COLO668 (cell line): ENCODE results near the gene GSTO2.

Experiments used
- DNase-seq: peaks from one replicate; lab custom pipeline; 2025; ENCODE audit not compliant: unreplicated experiment; lab: John Stamatoyannopoulos, UW

Gene GSTO2

DNA sequence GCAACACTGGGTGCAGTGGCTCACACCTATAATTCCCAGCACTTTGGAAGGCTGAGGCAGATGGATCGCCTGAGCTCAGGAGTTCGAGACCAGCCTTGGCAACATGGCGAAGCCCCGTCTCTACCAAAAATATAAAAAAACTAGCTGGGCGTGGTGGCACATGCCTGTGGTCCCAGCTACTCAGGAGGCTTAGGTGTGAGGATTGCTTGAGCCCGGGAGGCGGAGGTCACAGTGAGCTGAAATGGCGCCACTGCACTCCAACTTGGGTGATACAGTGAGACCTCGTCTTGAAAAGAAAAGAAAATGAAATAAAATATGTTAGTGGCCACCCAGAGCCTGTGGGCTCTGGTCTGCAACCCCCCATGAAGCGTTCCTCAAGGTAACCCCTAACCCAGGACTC, 55.9 kb downstream of the GSTO2 start:
- DNase-seq, result no peak

DNA sequence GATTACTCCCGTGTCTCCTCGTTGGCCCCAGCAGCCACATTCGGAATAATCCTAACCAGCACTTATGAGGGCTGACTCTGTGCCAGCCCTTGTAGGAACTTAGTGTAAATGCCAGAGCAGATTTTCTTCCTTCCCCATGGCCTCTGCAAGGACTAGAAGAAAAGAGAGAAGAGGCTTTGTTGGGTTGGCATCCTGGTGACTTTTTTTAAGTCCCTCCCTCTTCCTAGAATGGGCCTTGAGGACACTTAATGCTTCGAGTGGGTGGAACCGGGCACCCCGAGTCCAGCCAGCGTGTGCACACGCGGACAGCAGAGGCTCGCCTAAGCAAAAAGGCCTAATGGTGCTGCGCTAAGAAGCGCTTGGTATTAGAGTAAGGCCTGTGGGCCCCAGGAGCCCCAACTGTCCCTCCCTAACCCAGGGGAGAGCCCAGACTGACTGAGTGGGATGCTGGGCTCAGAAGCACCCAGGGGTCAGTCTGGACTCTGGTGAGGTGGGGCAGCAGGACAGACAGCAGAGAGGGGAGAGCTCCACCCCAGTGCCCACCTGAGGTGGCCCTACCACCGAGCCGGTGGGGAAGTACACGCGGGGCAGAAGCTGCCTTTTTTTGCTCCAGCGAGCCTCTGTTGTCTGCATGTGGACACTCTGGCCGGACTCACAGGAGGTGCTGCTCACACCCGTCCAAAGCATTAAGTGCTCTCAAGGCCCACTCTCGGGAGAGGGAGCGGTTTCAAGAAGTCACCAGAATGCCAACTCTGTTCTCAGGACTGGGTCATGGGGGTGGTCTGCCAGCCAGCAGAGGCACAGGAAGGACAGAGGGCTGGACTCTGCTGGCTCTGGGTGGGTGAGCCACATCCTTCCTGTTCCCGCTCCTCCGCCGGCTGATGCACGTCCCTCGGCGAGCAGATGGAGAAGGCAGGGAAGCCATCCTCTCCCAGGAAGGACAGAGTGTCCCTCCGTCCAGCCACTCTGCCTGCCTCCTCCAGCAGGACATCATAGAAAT, 56.8 kb downstream of the GSTO2 start:
- DNase-seq, result no peak

DNA sequence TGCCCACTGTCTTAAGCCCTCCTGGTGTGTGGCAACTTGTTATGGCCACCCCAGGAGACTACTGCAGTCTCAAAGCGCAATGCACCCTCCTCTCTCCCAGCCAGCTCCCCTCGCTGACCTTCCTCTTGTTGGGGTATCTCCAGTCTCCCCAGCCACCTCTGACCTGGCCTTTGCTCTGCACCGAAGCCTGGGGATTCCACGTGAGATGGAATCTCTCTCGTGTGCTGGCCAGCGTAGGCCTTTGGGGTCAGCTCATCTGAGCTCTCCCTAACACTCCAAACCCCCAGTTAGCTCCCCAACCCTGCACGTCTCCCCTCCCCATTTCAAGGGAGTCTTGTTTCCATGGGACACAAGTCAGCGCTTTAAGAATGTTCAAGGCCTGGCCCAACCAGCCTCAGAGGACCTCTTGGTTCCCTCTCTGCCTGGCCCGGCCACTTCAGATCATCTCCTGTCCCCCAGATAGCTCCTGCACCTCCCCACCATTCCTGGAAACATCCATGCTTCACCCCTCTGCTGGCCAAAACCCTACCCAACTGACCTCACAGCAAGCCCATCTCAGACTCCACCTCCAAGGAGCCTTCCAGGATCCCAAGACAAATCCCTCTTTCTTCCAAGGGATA, 58.1 kb downstream of the GSTO2 start:
- no peak for DNase-seq

DNA sequence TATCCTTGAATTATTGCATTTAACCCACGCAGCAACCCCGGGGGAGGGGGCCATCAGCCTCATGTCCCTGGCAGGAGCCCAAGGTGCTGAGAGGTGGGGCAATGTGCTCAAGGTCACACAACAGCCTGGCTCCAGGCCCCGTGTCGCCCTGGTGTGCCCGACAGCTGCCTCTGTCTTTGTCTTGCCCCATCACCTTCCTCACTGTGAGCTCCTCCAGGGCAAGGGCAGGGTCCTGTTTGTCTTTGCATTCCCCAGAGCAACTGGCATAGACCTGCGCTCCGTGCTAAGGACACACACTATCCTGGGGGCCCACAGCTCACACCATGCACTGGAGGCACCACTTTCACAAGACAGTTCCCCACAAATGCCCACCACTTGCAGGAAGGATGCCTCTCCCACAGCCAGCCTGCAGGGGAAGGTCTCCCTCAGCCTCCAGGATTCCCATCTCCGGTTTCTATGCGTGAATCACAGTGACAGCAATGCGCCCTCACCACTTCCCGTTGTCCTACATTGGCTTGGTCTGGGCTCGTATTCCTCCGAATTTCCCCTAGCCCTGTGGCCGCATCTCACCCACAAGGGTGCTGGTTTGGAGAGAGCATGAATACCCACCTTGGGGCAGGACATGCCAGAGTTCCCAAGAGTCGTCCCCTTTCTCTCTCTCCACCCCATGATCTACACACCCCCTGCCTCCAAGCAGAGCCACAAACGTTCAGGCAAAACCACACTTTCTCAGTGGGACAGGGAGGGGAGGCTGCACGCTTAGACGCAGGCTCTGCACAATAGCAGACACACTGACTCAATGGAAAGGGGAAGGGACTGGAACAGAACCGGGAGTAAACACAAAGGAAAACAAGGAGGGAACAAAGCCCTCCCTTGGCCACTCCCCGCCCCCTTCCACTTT, 59.0 kb downstream of the GSTO2 start:
- no peak for DNase-seq

DNA sequence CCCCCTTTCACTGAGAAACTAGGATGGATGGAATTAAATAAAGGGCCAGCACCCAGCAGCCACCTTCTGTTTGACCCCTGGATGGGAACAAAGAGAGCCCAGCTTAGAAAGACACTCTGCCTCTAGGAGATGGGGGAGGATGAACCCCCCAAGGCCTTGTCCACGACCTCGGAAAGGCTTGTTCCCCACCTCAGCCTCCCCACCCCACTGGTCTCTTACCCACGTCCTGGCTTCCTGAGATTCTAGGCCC, 59.6 kb downstream of the GSTO2 start:
- no peak for DNase-seq

DNA sequence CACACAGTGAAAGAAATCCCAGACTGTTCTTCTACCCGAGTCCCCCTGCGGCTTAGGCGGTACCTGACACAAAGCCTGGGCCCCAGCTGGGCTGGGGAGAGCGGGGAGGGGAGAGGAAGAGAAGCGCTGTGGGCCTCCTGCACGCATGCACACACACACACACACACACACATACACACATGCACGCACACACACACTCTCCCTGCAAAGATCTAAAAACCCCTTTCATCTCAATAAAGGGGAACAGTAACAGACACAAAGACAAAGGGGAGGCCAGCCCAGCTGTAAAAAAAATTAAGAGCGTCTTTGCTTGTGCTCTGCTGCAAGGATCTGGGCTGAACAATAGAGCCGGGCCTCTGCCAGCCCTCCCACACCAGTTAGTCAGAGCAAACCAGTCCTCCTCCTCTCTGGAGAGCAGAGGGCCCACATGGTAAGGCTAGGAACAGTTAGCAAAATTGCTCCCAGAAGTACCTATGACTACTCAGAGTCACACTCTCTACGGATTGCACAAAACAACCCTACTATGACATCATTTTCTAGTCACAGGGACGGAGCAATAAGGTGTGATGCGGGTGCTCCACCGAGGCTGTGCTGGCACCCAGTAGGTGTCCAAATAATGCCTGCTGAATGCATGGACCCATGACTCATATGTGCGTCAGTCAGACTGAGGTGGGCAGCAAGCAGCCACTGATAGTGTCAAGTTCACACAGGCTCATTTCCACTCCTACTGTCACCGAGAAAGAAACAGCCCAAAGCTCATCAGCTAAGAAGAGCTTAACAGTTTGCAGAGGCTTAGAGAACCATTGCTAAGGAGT, 60.1 kb downstream of the GSTO2 start:
- no peak for DNase-seq

DNA sequence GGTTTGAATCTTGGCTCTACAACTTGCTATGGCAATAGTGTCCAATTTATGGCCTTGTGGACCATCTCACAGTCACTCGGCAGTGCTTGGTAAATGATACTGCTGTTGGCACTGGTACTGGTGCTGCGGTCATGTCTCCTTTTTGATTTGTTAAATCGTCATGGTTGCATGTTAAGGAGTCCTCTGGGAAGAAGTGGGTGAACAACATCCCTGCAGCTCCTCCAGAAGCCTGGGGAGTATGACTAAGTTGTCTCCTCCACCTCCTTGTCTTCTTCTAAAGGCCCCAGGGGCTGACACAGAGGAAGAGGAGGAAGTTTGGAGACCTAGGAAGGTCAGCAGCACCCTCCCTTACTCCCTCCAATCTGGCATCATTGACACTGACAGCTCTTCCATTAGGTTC, 60.8 kb downstream of the GSTO2 start:
- DNase-seq, result no peak

DNA sequence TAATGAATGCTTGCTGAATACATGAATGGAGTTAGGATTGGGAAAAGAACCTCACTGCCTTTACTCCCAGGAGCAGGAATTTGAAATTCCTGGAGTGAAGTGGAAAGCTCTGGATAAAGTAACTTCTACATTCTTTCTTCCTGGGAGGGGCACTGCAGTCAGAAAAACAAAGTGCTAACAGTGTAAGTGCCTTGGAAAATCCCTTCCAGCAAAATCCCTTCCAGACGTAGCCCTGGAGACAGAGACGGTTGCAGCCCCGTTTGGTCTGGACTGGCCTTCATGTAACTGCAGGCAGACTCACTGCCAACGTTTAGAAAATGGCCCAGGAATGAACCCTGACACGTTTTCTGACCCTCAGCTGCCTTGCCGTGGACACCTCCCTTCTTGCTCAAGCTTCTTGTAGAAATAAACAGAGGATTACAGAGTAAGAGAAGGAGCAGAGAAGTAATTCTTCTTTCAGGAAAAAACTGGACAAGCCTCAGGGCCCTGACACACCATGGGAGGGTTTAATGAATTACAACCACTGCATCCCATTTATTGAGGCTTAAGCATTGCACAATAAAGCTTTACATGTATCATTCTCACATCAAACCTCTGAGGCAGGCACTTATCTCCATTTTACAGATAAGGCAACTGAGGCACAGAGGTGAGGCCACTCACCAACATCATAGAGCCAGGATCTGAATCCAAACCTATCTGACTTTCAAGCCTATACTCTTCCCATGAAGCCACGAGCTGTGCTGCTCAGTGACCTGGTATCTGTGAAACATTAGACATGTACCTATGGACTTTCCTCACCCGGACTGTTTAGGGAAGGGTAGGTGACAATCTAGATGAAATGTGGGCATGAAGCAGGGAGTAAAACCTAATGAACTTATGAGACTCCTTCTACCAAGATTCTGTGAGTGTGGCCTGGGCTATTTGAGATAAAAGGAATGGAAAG, 61.5 kb downstream of the GSTO2 start:
- DNase-seq, result no peak

DNA sequence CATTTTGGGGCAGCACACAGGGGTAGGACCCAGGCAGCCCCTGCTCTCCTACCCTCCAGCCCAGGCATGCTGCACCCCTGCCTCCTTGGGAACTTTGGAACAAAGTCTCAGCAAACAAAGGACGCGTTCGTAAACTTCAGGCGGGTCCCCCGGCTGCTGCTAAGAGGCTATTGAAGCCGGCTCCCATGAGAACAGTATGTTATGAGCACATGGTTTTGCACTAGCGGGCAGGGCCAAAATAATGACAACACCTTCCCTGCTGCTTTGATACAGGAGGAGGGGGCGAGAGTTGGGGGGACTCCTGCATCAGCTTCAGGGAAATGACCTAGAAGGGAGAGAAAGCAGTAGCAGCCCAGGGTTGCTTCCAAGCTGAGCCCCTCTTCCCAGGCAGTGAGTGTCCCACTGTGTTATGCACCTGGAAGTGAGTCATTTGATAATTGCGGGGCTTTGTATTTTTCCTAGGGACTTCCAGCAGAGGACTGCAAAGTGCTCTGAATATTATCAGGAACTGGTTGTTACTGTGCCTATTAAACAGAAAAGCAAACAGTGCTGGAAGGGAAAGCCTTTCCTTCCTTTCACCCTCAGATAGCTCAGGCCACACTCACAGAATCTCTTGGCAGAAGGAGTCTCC, 62.3 kb downstream of the GSTO2 start:
- peak; percentile 9 for DNase-seq

DNA sequence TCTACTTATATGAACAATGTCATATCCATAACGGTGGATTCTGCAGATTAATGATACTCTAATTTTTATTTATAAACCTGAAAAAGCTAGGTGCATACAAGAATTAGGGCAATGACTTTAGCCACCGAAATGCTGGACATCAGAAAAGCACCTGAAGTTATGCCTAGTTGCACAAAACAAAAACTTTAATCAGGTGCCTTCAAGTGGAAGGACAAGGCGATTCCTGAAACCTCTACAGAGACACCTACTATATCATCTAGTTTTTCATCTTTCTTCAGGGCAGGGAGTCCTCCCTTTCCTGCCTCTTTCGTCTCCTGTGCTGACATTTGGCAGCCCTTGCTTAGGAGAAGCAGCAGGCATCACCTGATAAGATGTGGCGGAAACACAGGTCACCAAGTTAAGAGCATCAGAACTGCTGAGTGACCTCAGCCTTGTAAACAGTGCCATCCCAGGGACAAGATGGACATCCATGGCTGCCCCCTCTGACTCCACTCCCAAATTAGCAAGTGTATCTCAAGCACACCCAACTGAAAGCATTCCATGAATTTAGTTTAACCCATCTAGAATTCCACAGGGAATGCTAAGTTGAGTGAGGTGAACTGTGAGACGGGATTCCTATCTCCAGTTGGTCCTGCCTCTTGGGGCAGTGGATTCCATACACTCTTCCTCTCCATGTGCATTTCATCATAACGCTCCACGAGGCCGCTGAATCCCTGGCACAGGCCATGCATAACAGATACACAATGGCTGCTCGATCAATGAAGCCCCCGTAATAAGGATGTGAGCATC, 63.5 kb downstream of the GSTO2 start:
- no peak for DNase-seq

DNA sequence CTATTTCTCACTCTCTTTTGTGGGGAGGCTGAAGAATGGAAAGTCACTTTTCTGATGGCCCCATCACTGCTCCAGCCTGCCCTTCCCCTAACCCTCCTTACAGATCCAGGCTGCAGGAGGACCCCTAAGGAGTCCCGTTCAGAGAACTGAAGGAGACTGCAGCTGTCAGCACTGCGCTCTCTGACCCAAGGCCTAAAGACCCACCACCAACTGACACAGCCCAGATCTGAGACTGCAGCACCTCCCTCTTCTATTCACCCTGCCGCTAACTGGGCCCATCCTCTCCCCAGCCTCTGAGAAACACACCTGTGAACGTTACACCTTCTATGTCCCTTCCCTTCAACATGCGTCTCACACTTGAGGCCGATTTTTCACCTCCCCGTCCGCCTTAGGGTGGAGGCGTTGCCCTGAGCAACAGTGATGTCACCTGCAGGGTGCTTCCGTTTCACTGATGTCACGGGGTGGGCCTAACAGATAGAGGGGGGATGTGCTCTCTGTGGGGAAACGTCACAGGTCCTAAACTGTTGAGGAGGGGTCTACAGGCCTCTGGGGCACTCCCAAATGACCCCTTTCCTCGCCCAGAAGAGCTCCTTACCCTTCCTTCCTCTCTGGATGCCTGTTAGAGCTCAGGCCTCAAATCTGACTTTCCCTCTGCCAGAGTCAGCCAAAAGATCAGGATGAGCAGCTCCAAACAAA, 64.2 kb downstream of the GSTO2 start:
- no peak for DNase-seq

DNA sequence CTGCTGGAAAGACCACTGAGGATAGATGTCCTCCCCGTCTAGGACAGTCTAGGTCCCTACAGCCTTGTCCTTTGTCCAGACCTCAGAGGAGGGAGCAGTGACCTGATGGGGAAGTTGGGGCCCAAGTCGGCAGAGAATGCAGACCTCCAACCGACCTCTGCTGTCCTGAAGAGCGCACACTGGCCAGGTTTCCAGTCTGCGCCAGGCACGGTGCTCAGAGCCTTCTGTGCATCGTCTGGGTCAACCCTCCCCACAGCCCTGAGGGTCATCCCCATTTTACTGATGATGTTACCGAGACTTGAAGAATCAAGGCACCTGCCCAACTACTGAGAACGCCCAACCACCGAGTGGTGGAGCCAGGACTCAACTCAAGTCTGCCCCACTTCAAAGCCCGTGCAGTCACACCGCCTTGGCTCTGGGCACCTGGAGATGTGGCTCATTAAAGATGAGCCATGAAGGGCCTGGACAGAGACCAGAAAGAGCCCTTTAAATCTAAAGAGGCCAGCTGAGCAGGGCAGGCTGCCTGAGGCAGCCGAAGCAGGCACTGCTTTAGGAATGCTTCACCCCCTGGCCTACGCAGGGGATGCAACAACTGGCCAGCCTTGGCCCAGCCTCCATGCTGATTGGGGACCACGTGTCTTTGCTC, 64.9 kb downstream of the GSTO2 start:
- no peak for DNase-seq

DNA sequence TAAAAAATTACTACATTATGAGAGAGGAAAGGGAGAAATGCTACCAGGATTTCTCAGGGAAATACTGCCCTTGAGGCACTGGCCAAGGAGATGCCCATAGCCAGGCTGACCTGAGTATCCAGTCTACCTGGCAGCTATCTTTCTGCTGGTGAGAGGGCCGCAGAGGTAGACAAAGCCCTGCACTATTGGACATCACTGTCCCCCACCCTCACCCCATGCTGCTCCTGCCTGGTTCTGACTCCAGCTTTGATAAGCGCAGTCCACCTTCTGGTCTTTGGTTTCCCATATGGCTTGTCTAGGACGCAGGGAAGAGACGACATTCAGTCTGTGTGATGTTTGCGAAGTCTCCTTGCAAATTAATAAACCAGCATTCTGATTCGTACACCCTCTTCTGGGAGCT, 65.6 kb downstream of the GSTO2 start:
- DNase-seq, result no peak

DNA sequence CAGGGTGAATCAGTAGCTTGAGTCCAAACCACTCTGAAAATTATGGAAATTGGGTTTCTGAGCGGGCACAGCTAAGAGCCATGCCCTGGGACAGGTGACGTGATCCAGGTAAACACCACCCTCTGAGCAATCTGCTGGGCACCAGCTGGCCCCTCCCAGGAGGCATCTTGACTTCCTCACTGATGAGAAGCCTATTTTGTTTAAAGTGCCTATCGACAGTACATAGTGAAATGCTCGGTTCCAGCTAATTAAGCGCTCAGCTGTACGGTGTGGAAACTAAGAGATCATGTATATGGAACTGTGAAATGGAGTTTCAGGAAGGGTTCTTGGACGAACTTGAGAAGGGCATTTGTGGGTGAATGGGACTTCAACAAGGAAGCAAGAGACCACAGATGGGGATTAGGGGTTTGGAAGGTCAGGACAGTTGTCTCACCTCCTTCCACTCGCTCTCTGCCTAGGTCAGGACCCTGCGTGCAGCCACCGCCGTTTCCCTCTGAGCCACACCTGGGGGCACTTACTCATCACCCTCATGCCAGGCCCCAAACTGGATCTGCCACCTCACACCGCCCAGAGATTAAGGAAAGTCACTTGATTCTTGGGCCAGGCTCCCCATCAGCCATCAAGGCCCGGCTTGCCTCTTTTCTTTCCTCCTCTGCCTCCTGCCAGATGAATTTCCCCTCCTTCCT, 66.1 kb downstream of the GSTO2 start:
- DNase-seq, result peak; percentile 33

DNA sequence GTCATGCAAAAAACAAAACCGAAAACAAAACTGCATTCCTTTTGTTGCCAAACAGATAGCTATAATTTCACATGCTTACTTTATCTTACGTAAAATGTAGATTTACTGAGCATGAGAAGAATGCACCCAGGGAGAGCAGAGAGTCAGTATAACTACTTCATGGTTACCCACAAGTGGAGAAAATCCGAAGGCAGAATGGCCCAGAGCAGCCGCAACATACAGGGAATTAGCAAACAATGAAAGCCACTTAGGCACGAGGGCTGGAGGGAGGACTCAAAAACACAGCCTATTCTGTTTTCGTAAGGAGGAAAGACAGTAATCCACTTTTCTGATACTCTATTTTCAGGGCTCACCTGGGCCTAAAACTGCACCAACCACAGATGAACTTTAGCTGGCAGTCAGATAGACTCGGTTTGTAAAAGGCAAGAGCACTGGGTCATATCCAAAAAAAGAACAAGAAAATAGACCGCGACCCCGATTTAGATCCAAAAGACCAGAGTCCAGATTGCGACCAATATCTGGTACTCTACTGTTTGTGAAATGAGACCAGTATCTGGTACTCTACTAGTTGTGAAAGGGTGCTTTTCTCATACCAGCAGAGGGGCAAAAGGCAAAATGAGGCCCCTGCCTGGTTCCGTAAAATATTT, 68.0 kb downstream of the GSTO2 start:
- no peak for DNase-seq

DNA sequence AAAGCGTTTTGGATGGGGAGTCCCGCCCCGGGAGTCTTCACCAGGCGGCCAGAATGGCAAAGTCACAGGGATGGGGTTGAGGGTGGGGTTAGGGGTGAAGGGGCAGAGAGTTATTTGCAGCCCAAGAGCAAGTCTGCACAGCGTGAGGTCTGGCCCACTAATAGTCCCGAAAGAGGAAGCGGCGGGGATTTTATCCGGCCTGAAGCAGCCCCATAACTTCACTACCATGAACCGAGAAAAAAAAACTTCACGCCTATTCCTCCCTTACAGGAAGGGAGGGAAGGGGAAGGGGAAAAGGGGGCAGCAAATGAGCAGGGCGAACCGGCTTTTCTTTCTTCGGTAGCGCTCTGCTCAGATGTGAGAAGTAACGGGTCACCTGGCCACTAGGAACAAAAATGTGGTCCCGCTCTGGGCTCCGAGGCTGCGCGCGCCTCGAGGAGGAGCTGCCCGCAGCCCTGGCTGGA, 68.6 kb downstream of the GSTO2 start:
- no peak for DNase-seq
